GM21423 (cell line): ENCODE measurements around the gene FAAP20.
A peak's percentile ranks its signal among the peaks of the same experiment; 100 is the strongest.

ENCODE experiments used
- ATAC-seq: cut with Tn5 transposase; IDR thresholded peaks from one replicate; pipeline ENCODE4 v1.9.1; 2021; ENCODE audit warnings: mild to moderate bottlenecking, moderate library complexity; ENCODE audit not compliant: unreplicated experiment

The FAAP20 gene

DNA sequence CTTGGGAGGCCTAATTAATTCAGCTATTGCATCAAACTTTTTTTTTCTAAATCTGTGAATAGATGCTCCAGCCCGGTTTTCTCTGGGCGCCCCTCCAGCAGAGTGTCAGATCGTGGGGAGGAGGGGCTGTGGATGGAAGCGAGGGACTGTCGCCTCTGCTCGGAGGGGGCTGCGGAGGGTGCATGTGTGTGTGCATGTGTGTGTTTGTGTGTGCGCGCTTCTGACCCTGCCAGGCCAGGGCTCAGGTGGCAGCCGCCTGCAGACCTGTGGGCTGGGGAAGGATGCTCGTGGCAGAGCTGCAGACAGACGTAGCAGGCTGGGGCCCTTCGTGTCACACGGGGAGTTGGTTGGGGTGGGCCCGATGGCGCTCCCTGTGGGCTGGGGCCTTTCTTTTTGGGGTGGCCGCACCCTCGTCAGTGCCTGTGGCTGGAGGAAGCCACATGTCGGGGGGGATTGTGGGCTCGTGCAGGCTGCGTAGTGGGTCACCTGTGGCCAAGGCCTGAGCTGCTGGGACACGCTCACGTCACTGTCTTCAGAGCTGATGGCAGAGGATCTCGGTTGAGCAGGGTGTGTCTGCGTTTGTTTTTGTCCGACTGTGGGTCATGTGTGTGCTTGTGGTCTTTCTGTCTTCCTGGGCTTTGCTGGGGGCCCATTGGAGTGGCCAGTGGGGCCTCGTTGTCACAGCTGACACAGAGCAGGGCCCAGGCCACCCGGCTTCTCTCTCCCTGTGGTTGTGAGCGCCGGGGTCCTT is 36.4 kb upstream of the FAAP20 start:
- ATAC-seq, result no peak

DNA sequence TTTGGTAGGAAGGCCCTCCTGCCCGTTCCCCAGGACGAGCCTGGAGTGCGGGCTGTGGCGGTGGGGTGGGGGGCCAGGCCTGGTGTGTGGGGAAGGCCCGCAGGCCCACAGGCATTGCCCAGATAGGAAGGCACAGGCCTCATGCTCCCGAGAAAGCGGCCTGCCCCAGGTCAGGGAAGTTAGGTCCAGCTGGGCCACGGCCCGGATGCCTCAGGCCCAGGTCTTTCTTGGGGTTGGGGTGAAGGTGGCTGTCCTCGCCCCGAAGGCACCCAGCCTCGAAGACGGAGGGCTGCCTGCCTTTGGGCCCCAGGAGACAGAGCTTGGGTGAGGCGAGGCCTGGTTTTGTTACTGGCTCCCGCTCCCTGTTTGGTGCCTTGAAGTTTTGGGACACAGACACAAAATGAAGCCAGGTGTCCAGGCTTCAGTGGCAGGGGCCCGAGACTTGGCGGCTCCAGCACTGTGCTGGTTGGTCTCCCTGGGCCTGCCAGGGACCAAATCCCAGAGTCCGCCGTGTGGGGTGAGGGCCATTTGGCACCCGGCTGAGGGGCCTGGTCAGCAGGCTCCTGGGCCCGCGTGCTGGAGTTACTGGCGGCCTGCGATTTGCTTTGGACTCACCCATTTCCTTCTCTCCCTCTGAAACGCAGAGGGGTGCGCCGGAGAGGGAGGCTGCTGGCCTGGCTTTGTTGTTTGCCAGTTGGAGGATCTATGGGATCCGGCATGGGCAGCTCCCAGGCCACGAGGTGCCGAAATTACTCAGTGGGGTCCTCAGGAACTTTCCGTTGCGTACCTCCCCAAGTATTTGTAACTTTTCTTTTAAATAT is 35.5 kb upstream of the FAAP20 start:
- no peak for ATAC-seq

DNA sequence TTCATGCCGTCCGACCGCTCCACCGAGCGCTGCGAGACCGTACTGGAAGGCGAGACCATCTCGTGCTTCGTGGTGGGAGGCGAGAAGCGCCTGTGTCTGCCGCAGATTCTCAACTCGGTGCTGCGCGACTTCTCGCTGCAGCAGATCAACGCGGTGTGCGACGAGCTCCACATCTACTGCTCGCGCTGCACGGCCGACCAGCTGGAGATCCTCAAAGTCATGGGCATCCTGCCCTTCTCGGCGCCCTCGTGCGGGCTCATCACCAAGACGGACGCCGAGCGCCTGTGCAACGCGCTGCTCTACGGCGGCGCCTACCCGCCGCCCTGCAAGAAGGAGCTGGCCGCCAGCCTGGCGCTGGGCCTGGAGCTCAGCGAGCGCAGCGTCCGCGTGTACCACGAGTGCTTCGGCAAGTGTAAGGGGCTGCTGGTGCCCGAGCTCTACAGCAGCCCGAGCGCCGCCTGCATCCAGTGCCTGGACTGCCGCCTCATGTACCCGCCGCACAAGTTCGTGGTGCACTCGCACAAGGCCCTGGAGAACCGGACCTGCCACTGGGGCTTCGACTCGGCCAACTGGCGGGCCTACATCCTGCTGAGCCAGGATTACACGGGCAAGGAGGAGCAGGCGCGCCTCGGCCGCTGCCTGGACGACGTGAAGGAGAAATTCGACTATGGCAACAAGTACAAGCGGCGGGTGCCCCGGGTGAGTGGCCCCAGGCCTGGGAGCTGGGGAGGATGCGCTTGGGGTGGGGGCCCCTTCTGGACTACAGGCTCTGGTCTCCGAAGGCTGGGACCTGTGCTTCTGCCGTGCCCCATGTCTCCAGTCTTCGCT is 34.7 kb upstream of the FAAP20 start:
- ATAC-seq, result no peak

DNA sequence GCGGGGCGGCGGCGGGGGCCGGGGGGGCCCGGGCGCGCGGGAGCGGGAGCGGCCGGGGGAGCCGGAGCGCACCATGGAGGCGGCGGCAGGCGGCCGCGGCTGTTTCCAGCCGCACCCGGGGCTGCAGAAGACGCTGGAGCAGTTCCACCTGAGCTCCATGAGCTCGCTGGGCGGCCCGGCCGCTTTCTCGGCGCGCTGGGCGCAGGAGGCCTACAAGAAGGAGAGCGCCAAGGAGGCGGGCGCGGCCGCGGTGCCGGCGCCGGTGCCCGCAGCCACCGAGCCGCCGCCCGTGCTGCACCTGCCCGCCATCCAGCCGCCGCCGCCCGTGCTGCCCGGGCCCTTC is 34.1 kb upstream of the FAAP20 start:
- ATAC-seq, result no peak

DNA sequence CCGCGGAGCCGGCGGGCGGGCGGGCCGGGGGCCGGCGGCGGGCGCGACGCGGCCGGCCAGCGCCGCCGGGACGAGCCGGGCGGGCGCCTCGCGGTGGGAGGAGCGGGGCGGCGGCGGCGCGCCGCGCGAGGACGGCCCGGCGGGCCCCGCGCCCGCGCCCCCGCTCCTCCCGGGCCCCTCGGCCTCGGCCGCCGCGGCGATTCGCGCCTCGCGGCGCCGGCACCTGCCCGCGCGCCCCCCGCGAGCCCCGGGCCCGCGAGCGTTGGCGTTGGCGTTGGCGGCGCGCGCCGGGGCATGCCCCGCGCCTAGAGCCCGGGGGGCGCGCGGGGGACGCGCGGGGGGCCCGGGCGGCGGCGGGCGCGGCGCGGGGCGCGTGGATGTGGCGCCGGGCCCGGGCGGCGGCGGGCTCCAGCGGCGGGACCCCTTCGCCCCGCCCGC is 33.6 kb upstream of the FAAP20 start, which contains the start of gene SKI:
Gene SKI, plus strand, starts transcription at position 163 of the 438 bp plus-strand sequence. CDS start 448 bp downstream, outside the sequence.
- ATAC-seq, result no peak

DNA sequence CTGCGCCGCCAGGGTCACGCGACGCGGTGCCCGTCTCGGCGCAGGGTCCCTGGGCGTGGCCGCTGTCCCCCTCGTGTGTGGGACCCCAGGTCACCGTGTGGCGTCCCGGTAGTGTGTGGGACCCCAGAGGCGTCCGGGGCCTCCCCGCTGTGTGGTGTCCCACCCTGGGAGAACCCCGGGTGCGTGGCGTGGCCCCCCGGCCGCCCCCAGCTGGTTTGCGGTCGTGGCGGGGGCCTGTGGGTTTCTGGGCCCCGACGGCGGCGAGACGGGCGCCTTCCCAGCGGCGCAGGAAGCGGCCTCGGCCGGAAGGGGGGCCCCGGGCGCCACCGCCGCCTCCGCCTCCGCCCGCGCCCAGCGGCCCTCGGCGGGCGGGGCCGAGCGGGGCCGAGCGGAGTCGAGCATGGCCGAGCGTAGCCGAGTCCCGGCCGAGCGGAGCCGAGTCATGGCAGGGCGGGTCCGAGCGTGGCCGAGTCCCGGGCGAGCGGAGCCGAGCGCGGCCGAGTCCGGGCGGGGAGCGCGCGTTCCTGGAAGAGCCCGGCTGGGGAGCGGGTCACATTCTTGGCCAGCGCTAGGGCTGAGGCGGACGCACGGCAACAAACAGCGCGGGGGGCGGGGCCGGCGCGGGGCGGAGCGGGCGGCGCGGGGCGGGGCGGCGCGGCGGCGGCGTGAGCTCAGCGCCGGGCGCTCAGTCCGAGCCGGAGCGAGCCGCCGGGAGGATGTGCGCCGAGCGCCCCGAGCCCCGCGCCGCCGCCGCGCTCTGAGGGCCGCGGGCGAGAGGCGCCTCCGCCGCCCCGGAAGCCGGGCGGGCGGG is 33.0 kb upstream of the FAAP20 start:
- ATAC-seq, result peak; percentile 89

DNA sequence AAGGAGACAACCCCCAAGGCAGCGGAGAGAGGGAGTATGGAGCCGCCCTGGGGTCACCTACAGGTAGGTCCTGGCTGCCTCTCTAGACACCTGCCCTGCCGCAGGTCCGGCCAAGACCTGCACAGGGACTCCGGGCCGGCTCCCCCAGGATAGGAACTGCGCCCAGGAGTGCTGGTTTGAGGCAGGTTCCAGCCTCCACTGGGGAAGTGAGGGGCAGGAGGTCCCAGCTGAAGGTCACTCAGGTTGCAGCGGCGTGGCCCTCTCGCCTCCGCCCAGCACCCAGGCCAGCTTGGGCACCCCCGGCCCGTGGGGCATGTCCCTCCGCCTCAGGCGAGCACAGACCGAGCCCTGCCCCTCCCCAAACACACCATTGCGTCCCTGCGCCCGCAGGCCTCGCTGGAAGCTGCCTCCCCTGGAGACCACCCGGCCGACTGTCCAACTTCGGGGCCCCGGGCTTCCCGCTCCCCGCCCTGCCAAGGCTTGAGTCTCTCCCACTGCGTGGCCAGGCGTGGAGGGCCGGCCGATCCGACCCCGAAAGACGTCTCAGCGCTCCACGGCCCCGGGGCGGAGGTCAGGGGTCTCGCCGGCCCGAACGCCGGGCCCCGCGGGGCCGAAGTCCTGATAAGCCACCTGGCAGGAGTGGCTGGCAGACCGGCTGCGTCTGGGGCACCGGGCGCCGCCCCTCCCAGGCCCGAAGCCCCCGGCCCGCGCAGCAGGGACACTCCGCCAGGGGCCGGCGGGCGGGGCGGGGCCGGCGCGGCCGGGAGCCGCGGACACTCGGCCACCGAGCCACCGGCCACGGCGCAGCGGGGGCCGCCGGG is 32.2 kb upstream of the FAAP20 start:
- ATAC-seq, result no peak

DNA sequence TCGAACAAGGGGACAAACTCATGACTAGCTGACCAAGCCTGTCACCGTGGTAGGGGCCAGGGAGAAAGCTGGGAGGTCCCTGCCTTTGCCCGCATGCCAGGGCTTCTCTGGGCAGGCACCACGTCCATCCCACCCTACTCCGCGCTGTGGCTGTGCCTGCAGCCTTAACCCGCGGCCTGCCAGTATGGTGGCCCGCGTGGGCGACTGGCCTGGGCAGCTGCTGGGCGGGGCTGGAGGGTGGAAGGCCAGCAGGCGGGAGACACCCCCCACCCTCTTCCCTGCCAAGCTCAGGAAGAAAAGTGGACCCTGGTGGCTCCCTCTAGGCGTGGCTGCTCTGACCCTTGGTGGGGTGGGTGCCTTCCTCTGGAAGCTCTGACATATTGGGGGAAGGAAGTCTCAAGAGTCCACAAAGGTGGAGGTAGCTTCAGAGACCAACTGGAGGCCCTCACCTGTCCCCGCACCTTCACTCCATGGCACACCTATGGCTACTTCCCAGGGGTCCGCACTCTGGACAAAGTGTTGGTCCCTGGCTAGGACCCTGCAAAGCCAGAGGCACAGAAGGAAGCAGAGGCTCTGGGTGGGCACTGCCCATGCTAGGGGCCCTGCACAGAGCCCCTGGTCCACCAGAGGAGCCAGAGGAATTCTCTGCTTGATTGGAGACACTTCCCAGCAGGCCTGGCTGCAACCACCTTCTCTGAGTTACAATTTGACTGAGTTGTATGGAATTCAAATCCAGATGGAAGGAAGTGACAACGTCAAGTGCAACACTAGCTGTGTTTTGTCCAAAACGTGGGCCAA is 30.3 kb upstream of the FAAP20 start:
- no peak for ATAC-seq

DNA sequence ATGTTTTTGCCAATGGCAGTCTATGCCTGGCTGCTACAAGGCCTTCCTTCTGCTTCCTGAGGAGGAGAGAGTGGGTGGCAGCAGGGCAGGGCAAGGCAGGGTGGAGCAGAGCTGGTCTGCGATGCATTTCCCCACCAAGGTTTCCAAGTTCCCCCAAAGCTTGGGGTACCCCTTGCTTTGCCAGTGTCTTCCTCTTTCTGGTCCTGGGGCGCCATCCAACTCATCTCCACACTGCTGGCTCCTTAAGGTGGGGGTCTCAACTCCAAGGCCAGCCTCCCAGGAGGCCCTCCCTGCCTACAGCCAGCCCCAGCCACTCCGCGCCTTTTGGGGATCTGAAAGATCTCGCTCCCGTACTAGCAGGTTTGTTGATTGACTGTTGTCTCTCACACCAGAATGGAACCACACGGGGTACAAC is 29.6 kb upstream of the FAAP20 start:
- no peak for ATAC-seq

DNA sequence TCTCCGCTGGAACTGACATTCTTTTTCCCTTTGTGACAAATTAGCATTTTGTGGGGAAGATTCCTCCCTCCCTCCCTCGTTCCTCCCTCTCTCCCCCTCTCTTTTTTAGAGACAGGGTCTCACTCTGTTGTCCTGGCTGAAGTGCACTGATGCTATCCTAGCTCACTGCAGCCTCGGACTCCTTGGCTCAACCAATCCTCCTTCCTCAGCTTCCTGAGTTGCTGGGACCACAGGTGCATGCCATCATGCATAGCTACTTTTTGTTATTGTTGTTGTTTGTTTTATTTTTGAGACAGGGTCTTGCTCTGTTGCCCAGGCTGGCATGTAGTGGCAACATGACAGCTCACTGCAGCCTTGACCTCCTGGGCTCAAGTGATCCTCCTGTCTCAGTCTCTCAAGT is 26.7 kb upstream of the FAAP20 start:
- no peak for ATAC-seq

DNA sequence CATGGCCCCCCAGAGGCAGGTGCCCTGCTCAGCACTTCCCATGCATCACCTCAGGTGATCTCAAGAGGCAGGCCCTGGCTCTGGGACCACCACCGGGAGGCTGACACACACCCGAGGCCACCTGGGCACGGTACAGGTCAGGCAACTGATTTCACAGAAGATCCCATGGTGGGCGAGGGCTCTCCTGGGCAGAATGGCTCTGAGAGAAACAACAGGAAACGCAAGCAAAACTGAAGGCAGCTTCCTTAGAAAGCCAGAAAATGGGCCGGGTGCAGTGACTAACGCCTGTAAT is 22.1 kb upstream of the FAAP20 start:
- ATAC-seq, result no peak

DNA sequence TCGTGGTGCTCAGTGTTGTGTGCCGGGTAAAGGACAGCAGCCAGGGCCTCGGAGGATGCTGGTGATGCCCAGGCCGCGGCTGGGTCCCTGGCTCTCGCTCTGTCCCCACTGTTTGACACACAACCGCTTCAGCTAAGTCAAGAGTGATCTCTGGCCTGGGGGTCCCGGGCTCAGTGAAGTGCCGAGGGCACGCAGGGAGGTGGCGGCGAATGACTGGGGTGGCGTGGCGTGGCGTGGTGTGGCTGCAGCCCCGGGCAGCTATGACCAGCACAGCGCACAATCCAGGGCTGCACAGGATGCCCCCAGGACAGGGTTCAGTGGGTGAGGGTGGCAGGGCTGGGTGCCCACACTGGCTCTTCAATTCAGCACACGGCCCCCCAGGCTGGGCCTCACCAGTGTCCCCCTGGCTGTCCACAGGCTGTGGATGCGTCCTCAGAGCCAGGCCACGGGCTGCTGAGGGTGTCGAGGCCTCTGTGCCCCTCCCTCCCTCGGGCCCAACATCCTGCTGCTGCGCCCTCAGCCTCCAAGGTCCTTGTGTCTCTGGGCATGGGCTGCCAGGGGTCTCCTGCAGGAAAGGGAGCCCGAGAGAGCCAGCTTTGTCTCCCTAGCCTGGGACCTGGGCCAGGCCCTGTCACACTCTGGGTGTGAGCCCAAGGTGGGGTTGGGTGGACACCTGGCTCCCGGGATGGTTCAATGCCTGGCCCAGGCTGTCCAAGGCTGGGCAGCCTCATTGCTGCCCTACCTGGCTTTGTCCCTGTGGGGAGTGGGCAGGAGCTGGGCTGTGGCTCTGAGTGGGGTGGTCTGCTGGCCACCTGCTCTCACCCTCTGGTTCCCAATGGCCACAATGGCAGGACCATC is 21.6 kb upstream of the FAAP20 start:
- no peak for ATAC-seq

DNA sequence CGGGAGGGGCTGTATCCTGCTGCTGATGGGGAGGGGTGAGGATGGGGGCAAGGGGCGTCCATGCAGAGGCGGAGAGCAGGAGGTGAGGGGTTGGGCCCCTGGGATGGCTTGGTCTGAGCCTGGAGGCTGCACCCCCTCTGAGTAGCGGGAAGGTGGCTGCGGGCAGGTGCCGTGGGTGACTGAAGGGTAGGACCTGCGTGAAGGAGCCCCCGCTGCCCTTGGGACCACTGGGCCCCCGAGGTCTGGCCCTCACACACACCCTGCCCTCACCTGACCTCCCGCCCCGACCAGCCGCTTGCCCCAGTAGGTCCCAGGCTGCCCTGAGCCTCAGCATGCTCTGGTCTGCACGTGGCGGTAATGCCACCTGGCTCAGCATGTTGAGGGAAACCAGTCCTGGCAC is 20.8 kb upstream of the FAAP20 start:
- ATAC-seq, result no peak

DNA sequence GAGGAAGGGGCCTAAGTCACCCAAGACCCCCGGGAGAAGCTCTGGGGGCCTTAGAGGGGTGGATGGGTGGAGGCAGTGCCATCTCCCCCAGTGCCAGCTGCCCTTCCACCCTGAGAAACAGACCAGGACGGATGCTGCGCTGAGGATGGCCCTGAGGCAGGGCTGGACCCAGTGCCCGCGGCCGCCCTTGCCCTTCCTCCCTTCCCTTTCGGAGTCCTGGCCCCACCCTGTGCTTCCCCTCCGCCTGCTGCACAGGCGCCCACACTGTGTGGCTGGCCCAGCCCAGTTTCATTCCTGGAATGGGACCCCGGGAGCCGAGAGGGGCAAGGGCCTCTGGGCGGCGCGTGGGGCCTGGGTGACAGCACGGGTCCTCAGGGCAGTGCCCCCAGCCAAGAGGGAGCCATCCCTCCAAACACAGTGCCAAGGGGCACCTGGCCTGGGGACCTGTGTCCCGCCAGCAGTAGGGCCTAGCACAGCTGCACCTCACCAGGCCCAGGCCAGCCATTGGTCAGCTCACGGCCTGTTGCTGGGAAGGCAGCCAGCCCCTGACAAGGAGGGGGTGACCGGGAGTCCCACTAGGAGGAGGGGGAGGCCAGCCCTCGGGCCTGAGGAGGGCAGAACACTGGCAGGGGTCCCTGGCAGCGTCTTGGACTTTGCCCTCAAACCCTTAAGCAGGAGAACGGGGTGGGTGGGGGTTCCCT is 20.1 kb upstream of the FAAP20 start:
- no peak for ATAC-seq

DNA sequence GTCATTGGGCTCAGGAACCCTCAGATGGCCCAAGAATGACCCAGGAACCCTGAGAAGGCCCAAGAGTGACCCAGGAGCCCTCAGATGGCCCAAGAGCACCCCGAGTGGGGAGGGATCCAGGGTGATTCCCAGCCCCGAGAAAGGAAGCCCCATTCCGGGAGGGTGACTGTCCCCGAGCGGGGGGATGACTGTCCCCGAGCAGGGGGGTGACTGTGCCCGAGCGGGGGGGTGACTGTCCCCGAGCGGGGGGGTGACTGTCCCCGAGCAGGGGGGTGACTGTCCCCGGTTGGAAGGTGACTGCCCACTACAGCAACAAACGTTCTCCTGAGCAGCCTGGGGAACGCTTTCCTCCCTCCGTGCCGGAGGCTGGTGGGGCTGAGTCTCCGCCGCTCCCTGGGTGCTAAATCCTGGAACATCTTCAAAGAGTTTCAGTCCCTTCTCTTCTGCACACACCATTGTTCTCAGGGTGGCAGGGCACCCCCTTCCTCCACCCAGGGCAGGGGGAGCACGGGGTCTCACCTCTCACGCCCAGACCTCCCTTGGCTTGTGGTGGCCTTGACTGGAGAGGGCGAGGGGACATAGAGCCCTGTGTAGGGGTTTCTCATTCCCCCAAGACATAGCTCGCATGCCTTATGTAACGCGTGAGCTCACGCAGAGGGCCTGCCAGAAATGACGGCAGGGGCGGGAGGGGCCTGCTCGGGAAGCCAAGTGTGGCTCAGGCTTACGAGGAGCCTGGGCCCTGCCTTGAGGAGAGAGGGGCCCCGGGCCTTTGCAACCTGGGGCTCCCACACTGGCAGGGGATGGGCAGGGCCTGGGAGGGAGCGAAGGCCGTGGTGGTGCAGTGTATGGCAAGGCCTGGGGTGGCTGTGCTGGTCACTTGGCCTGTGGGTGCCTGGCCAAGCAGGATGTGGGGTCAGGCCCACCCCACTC is 19.3 kb upstream of the FAAP20 start:
- ATAC-seq, result no peak
